ENCODE data around the gene CPT1B. TPM values are rescaled to one million over a fixed set of nuclear protein-coding genes. Genes with fewer than 3 reads are reported as not detected.
A peak's percentile ranks its signal among the peaks of the same experiment; 100 is the strongest.

CPT1B gene
- total RNA-seq, 4 donors from 2014 or later = 53.4 to 134 (median 63.7) TPM

GRCh38 chr22:50612528-50613221 is 34.4 kb upstream of the CPT1B start:
- TF ChIP-seq POLR2A (IDR thresholded peaks at IDR 0.05) (no peak), CTCF (IDR thresholded peaks at IDR 0.05 in 4 of 5, conservative IDR thresholded peaks at IDR 0.05 in 1 of 5) (no peak)
- H3K27ac ChIP-seq = no peak overlapping the region
- ATAC-seq (peak in 1 of 2 donors; percentile 46), DNase-seq (no peak)
- H3K4me3 ChIP-seq = no peak overlapping the region
- intact Hi-C loops (cut with DNase I; ENCODE audit: low total_unique reads) = no loop called here
- no peaks in the 10 kb centered on the region for H3K4me1 ChIP-seq
- H3K9me3 ChIP-seq = no peaks in the 10 kb centered on the region
- in situ Hi-C loops (cut with MboI; ENCODE audit: low sequenced_read_pairs in 4 of 4) = no loop called here
- H3K36me3 ChIP-seq = no peaks in the 10 kb centered on the region
- H3K27me3 ChIP-seq = peaks cover 0 to 2% (median 0%) of the 10 kb centered on the region in 3 donors

DNA sequence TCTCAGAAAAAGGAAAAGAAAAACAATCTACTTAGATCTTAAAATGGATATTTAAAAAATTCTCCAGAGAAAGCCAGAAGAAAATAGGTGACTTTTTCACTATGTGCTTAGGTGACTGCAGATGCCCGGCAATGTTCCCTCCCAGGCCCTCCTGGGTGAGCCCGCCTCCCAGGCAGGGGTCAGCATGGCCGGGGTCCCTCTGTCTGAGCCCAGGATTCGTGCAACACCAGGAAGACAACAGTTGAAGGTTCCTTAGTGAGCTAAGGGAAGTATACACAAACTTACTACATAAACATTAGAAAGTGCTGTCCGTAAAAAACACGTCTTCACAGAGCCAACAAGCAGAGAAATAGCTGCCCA is 33.9 kb upstream of the CPT1B start:
- H3K27me3 ChIP-seq = peaks cover 0 to 4% (median under 1%) of the 10 kb centered on the region in 3 donors
- no peaks in the 10 kb centered on the region for H3K9me3 ChIP-seq
- no peak overlapping the region for H3K4me3 ChIP-seq
- DNase-seq (no peak), ATAC-seq (no peak)
- no peaks in the 10 kb centered on the region for H3K36me3 ChIP-seq
- in situ Hi-C loops (cut with MboI; ENCODE audit: low sequenced_read_pairs in 4 of 4) (no loop called here), intact Hi-C loops (cut with DNase I; ENCODE audit: low total_unique reads) (no loop called here)
- no peaks in the 10 kb centered on the region for H3K4me1 ChIP-seq
- H3K27ac ChIP-seq = no peak overlapping the region
- no peak for TF ChIP-seq CTCF (IDR thresholded peaks at IDR 0.05 in 4 of 5, conservative IDR thresholded peaks at IDR 0.05 in 1 of 5)
- no peak for TF ChIP-seq POLR2A (IDR thresholded peaks at IDR 0.05)

GRCh38 chr22:50611341-50612060 is 33.3 kb upstream of the CPT1B start:
- Histone ChIP-seq H3K4me1 (no peaks in the 10 kb centered on the region), H3K4me3 (no peak overlapping the region), H3K27ac (no peak overlapping the region), H3K36me3 (no peaks in the 10 kb centered on the region), H3K9me3 (no peaks in the 10 kb centered on the region), H3K27me3 (peaks cover 0 to 4% (median 3%) of the 10 kb centered on the region in 3 donors)
- TF ChIP-seq CTCF (IDR thresholded peaks at IDR 0.05 in 4 of 5, conservative IDR thresholded peaks at IDR 0.05 in 1 of 5) (no peak), POLR2A (IDR thresholded peaks at IDR 0.05) (no peak)
- in situ Hi-C loops (cut with MboI; ENCODE audit: low sequenced_read_pairs in 4 of 4) (no loop called here), intact Hi-C loops (cut with DNase I; ENCODE audit: low total_unique reads) (no loop called here)
- ATAC-seq = no peak
- no peak for DNase-seq

GRCh38 chr22:50610581-50610980 is 32.4 kb upstream of the CPT1B start:
- no peak for DNase-seq
- H3K4me1 ChIP-seq = no peaks in the 10 kb centered on the region
- H3K36me3 ChIP-seq = no peaks in the 10 kb centered on the region
- ATAC-seq = no peak
- no peak overlapping the region for H3K4me3 ChIP-seq
- no peaks in the 10 kb centered on the region for H3K9me3 ChIP-seq
- TF ChIP-seq CTCF (IDR thresholded peaks at IDR 0.05 in 4 of 5, conservative IDR thresholded peaks at IDR 0.05 in 1 of 5) (no peak), POLR2A (IDR thresholded peaks at IDR 0.05) (no peak)
- peaks cover 0 to 8% (median 3%) of the 10 kb centered on the region in 3 donors for H3K27me3 ChIP-seq
- H3K27ac ChIP-seq = no peak overlapping the region
- intact Hi-C loops (cut with DNase I; ENCODE audit: low total_unique reads) (no loop called here), in situ Hi-C loops (cut with MboI; ENCODE audit: low sequenced_read_pairs in 4 of 4) (no loop called here)
